Endothelial cell of umbilical vein (primary cell): ENCODE measurements around the gene SGSM2. TPM values are rescaled to one million over a fixed set of nuclear protein-coding genes. Genes with fewer than 3 reads are reported as not detected.

Source experiments
- BruUV-seq: library from RNA; stranded (reverse); fragments of 400-500 nt; replicated peaks from 2 replicates; lab custom pipeline; 2021; lab: Mats Ljungman, UMichigan
- CTCF ChIA-PET: fragments of 300-600, 350-600 bp; sonication (Branson Sonifier 250); formaldehyde crosslinking; loops from one replicate; lab custom pipeline; 2021; ENCODE audit warnings: antibody characterized with exemption, inconsistent platforms; lab: Charles Lee
- POLR2A ChIA-PET: fragments of 300-600, 350-600 bp; sonication (Branson Sonifier 250); formaldehyde crosslinking; loops from one replicate; lab custom pipeline; 2021; ENCODE audit warnings: antibody characterized with exemption, inconsistent platforms; lab: Charles Lee
- DNase-seq: peaks from one replicate; pipeline ENCODE4 v3.0.0-alpha.2; 2011; ENCODE audit warnings: low read depth, low spot score
- FAIRE-seq: peaks from 2 replicates; lab custom pipeline; 2011; peaks lifted over from hg19 to GRCh38; lab: Jason Lieb, UNC
- H2AFZ ChIP-seq: 2 replicates; pipeline ENCODE4 v1.6.0; 2012; ENCODE audit warnings: low read depth, low read length, control low read depth, inconsistent platforms
- H3K27ac ChIP-seq: 2 replicates; pipeline ENCODE4 v1.5.1; 2011; ENCODE audit warnings: low read depth, mild to moderate bottlenecking, control low read depth, low read length, moderate library complexity; ENCODE audit not compliant: insufficient read depth
- H3K27me3 ChIP-seq, 2 experiments: 2 replicates each; pipeline versions ENCODE4 v1.6.0 to v1.6.1; 2011; ENCODE audit warnings: low read length in 2 of 2, mixed read lengths in 1 of 2; ENCODE audit not compliant: control insufficient read depth in 2 of 2, insufficient read depth in 2 of 2
- H3K36me3 ChIP-seq, 2 experiments: 2 replicates in 1 of 2; 3 replicates in 1 of 2; pipeline ENCODE4 v1.5.1; 2011; ENCODE audit warnings: low read length in 2 of 2, mild to moderate bottlenecking in 1 of 2, moderate library complexity in 1 of 2; ENCODE audit not compliant: control insufficient read depth in 2 of 2, insufficient read depth in 2 of 2; ENCODE audit errors: extremely low read depth in 1 of 2
- H3K4me1 ChIP-seq: 3 replicates; pipeline ENCODE4 v1.5.1; 2011; ENCODE audit warnings: mild to moderate bottlenecking, low read length; ENCODE audit not compliant: control insufficient read depth, insufficient read depth; ENCODE audit errors: extremely low read depth
- H3K4me2 ChIP-seq: 2 replicates; pipeline ENCODE4 v1.6.1; 2011; ENCODE audit warnings: low read length, control low read depth, mixed read lengths; ENCODE audit not compliant: insufficient read depth
- H3K4me3 ChIP-seq, 3 experiments: fragments of 200-600 bp in 1 of 3; sonication (generic), shearing (Covaris generic) in 1 of 3; replicated peaks in 1 of 3; 2 replicates each; pipeline ENCODE4 v1.5.1; 2011 to 2016; ENCODE audit warnings: control low read depth in 3 of 3, low read length in 3 of 3, mild to moderate bottlenecking in 2 of 3, inconsistent platforms in 1 of 3, low read depth in 1 of 3, moderate library complexity in 1 of 3; ENCODE audit not compliant: insufficient read depth in 1 of 3
- H3K79me2 ChIP-seq: 2 replicates; pipeline ENCODE4 v1.6.0; 2012; ENCODE audit warnings: low read length, inconsistent platforms; ENCODE audit not compliant: control insufficient read depth, insufficient read depth
- H3K9ac ChIP-seq: replicated peaks from 2 replicates; pipeline ENCODE3; 2011; ENCODE audit warnings: low read length, control low read depth; ENCODE audit not compliant: insufficient read depth; ENCODE audit errors: extremely low read depth
- H3K9me1 ChIP-seq: replicated peaks from 3 replicates; pipeline ENCODE4 v1.6.0; 2011; ENCODE audit warnings: mild to moderate bottlenecking, low read length; ENCODE audit not compliant: control insufficient read depth, insufficient read depth; ENCODE audit errors: extremely low read depth
- H3K9me3 ChIP-seq: replicated peaks from 2 replicates; pipeline ENCODE4 v1.5.1; 2012; ENCODE audit warnings: low read length, inconsistent platforms; ENCODE audit not compliant: control insufficient read depth, insufficient read depth
- H4K20me1 ChIP-seq: replicated peaks from 2 replicates; pipeline ENCODE3; 2011; ENCODE audit warnings: mild to moderate bottlenecking, low read length; ENCODE audit not compliant: control insufficient read depth, insufficient read depth; ENCODE audit errors: extremely low read depth
- CTCF ChIP-seq, 2 donors: IDR thresholded peaks; 1 replicate in 1 of 2; 2 replicates in 1 of 2; pipeline ENCODE4 v1.5.1; 2011; ENCODE audit warnings: low read length in 2 of 2, mild to moderate bottlenecking in 2 of 2, moderate library complexity in 2 of 2, control low read depth in 1 of 2, inconsistent platforms in 1 of 2, low read depth in 1 of 2; ENCODE audit not compliant: insufficient read depth in 1 of 2; ENCODE audit errors: extremely low read depth in 1 of 2
- EZH2 ChIP-seq: IDR thresholded peaks from 2 replicates; pipeline ENCODE4 v1.6.1; 2012; ENCODE audit warnings: borderline replicate concordance, low read depth, mild to moderate bottlenecking, moderate library complexity, low read length, inconsistent platforms; ENCODE audit not compliant: severe bottlenecking
- FOS ChIP-seq: IDR thresholded peaks from 2 replicates; pipeline ENCODE4 v1.6.1; 2011; ENCODE audit warnings: mild to moderate bottlenecking, low read length, moderate library complexity, borderline replicate concordance; ENCODE audit not compliant: insufficient read depth
- GATA2 ChIP-seq: IDR thresholded peaks from 2 replicates; pipeline ENCODE4 v1.7.0; 2011; ENCODE audit warnings: low read depth, mild to moderate bottlenecking, moderate library complexity, mixed read lengths, low read length; ENCODE audit not compliant: insufficient read length, insufficient read depth
- JUN ChIP-seq: IDR thresholded peaks from 2 replicates; pipeline ENCODE4 v1.6.1; 2011; ENCODE audit warnings: borderline replicate concordance, low read depth; ENCODE audit not compliant: insufficient read length, insufficient read depth
- MAX ChIP-seq: IDR thresholded peaks from 2 replicates; pipeline ENCODE4 v1.6.1; 2011; ENCODE audit not compliant: insufficient read depth, insufficient read length
- MYC ChIP-seq: IDR thresholded peaks from one replicate; pipeline ENCODE4 v1.6.1; 2011; ENCODE audit warnings: mild to moderate bottlenecking, low read depth, low read length
- POLR2A ChIP-seq: IDR thresholded peaks from 2 replicates; pipeline ENCODE4 v1.6.1; 2012; ENCODE audit warnings: low read depth, mild to moderate bottlenecking, control low read depth, low read length
- POLR2AphosphoS5 ChIP-seq: IDR thresholded peaks from 2 replicates; pipeline ENCODE4 v1.6.1; 2012; ENCODE audit warnings: low read depth, mild to moderate bottlenecking, control low read depth, low read length, moderate library complexity; ENCODE audit not compliant: insufficient read depth
- dilution Hi-C: fragments of 300-500 bp; cut with MboI; formaldehyde crosslinking; loops from one replicate; pipeline ENCODE4 v1.15.0; 2019; ENCODE audit warnings: low sequenced_read_pairs; ENCODE audit not compliant: extremely low pct_ligation_motif_present
- intact Hi-C: fragments of 100-400 bp; cut with micrococcal nuclease; formaldehyde crosslinking; loops from one replicate; pipeline ENCODE4 v1.10.0; 2022
- polyA plus RNA-seq, 4 experiments: library from polyadenylated mRNA; depleted of rRNA in 3 of 4; stranded (reverse) in 3 of 4; unstranded in 1 of 4; fragments of >200 nt; gene quantifications; 2 replicates each; pipeline versions ENCODE4 v1.2.1 to v1.2.3, GENCODE V29; 2011 to 2012; ENCODE audit warnings: missing spikeins in 1 of 4
- total RNA-seq: library from RNA; stranded (reverse); gene quantifications from 2 replicates; pipeline ENCODE4 v1.2.3, GENCODE V29; 2021

SGSM2 gene
- total and polyA plus RNA-seq, 2 donors (not counting 3 experiments of a cell fraction or from before 2014, with no cell fraction given): 61.6 to 94.5 TPM

DNA sequence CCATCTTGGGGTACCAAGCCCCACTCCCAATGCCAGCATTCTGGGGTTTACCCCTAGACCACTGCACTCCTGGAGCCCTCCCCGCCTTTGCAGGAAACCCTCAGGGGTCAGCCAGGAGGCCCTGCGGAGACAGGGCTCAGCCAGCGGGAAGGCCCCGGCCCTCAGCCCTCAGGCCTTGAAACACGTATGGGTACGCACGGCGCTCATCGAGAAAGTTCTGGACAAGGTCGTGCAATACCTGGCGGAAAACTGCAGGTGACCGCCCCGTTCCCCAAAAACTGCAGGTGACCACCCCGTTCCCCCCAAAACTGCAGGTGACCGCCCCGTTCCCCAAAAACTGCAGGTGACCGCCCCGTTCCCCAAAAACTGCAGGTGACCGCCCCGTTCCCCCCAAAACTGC lies 24.7 kb downstream of the SGSM2 start:
- peaks cover 15% of the 10 kb centered on the region for H3K4me1 ChIP-seq
- no peak for DNase-seq
- ChIA-PET CTCF (interaction anchor here (1.0 to 2.3 kb wide), 2 partner anchors 26 to 54 kb away, joined by 3 to 6 read pairs; partner anchors contain the start of gene TSR1), POLR2A (no interaction called here)
- H3K4me2 ChIP-seq: no peak overlapping the region
- H3K9me3 ChIP-seq: no peaks in the 10 kb centered on the region
- intact Hi-C loops: no loop called here
- H4K20me1 ChIP-seq: no peaks in the 10 kb centered on the region
- H2AFZ ChIP-seq: no peak overlapping the region
- peaks cover 0 to 24% of the 10 kb centered on the region in 2 experiments for H3K36me3 ChIP-seq
- TF ChIP-seq MYC (no peak), POLR2A (no peak), MAX (no peak), EZH2 (no peak), CTCF (IDR thresholded peaks at IDR 0.05; ENCODE audit: extremely low read depth in 1 of 2, insufficient read depth in 1 of 2, low read depth in 1 of 2, low read length in 2 of 2) (no peak), FOS (no peak), GATA2 (no peak), POLR2AphosphoS5 (no peak), JUN (no peak)
- H3K9ac ChIP-seq: no peak overlapping the region
- BruUV-seq: no TSS peak
- H3K27ac ChIP-seq: no peak overlapping the region
- dilution Hi-C loops: no loop called here
- no peaks in the 10 kb centered on the region for H3K79me2 ChIP-seq
- no peak overlapping the region for H3K4me3 ChIP-seq
- no peaks in the 10 kb centered on the region for H3K9me1 ChIP-seq
- no peak for FAIRE-seq
- H3K27me3 ChIP-seq: no peaks in the 10 kb centered on the region
